Inflammatory macrophage treated with lipopolysaccharide for 4 hours (primary cell): ENCODE measurements around the gene GLT1D1.
A peak's percentile ranks its signal among the peaks of the same experiment; 100 is the strongest.
"Not testable (repeated sequence)": the region's sequence is repeated elsewhere in the genome, so short reads cannot be mapped to it uniquely, and the experiment has no call there.

Experiments used
- DNase-seq: peaks from one replicate; pipeline ENCODE4 v3.0.0-alpha.2; 2020

GLT1D1 gene

DNA sequence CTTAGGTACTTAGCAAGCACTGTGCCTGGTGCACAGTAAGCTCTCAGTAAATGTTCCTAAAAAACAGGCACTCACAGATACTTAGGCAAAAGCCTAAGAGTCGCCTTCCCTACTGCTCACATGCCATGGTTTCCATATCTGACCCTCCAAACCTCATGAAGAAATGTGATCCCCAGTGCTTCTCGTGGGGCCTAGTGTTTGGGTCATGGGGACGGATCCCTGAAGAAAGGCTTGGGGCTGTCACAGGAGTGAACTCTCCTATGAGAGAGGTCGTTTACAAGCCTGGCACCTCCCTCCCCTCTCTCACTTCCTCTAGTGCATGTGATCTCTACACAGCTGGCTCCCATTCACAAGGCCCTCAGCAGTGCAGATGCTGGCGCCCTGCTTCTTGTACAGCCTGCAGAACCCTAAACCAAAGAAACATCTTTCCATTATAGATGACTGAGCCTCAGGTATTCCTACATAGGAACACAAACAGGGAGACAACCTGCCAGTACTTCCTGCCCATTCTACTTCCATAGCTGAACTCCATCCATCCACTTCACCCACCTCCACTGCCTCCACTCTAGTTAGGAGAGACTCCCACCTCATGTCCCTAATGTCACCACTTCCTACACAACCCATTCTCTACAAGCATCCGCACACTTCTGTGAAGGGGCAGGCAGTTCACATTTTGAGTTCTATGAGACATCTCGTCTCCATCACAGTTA lies 32.4 kb upstream of the GLT1D1 start:
- peak; percentile 93 for DNase-seq

DNA sequence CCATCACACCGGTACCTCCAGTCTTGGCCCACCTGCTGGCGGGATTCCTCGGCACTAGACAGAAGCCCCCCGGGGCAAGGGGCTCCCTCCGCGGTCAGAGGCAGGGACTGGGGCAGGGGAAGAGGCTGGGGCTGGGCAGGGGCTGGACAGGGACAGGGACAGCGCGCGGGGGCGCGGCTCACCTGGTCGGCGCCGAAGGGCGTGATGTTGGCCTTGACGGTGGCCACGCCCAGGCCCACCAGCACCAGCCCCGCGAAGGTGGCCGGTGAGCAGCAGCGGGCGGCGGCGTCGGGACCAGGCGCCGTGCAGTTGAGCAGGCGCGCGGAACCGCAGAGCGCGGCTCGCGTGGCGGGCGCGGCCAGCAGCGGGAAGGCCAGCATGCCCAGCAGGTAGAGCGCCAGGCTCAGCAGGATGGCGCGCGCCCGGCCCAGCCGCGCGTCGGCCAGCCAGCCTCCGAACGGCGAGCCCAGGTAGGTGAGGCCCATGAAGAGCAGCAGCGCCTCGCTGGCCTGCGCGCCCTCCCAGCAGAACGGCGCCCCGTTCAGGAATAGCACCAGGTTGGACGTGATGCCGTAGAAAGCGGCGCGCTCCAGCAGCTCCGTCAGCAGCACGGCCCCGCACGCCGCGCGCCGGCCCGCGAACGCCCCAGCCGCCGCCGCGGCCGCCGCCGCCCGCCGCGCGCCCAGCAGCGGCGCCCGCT lies 29.9 kb upstream of the GLT1D1 start:
- no peak for DNase-seq

DNA sequence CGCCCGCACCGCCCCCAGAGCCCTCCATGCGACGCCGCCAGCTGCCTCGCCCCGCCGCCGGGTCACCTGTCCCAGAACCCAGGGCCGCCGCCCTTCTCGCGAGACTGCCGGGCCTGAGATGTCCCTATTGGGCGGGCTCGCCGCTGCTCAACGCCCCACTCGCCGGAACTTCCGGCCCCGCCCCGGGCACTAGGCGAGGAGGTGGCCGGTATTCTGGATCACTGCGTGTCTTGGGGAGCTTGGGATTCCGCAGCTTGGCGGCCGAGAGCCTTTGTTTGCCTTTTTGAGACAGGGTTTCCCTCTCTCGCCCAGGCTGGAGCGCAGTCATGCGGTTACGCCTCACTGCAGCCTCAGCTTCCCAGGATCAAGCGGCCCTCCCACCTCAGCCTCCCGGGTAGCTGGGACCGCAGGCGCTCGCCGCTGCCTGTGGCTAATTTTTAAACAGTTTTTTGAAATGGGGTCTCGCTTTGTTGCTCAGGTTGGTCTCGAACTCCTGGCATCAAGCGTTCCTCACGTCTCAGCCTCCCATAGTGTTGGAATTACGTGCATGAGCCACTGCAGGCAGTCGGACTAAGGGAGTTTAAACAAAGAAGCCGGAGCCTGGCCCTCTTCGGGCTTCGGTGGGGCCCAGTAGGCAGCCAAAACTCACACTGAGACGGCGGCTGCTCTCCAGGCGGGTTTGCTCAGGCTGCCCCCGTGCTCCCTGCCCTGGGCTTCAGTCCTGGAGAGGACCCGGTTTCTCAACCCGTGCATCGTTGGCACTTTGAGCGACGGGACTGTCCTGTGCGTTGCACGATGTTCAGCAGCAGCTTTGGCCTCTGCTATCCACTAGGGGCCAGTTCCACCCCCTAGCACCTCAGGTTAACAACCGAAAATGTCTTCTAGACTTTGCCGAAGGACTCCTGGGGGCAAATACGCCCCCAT lies 29.1 kb upstream of the GLT1D1 start, which contains the start of gene SLC15A4:
Gene SLC15A4 (minus strand): TSS at position 43 of the 924 bp plus-strand sequence. CDS start 15 bp downstream, at position 28.
- peak; percentile 97 for DNase-seq

DNA sequence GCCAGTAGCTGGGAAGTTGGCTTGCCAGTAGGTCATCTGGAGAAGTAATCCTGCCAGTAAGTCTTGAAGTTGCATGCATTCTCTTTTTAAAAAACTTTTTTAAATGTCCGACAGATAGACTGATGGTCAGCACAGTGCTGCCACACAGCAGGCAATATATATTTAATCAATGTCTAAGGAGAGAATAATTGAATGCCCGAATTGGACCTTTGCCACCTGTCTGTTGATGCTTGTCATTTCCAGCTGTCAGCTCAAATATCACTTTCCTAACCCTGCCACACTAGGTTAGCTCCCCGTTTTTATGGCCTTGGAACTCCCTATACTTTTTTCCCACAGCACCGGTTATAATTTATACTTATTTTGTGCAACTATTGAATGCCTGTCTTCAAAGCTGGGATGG lies 27.4 kb upstream of the GLT1D1 start:
- no peak for DNase-seq

DNA sequence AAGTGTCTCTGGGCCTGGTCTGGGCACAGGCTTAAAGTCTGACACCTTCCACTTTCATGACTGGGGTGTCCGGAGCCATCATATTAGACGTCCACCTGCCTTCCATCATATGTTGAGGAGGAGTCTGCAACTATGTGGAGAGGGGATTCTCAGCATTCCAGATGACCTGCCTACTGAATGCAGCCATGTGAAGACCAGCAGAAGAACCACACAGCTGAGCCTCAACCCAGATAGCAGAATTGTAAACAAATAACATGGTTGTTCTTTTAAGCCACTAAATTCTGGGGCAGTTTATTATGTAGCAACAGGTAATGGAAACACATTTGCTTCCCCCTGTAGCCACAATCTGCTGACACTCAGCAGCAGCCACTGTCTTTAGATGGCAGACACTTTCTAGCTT lies 25.6 kb upstream of the GLT1D1 start:
- DNase-seq, result no peak

DNA sequence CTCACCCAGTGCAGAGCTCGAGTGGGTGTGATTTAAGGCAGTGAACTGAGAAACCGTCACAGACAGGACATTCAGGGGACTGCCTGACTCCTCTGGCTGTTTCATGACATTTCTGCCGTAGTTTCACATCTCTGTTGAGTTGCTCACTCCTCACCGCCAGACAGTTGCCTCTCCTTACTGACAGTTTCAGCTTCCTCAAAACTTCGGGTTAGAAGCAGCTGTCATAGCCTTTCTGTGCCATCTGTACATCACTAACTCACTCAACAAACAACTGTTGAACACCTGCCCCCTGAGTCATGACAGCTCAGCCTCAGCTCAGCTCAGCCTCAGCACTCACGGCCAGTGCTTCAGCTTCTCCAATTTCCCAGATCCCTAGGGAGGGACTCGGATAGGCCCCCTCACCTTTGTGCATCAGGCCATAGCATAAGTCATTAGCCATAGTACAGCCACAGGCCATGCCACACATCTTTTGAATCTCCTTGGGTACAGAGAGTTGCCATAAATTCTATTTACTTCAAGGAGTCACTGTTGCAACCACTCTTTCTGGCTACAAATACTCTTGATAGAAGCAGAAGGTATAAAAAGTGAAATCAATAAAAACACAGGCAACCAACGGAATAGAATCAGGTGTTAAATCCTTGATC lies 23.3 kb upstream of the GLT1D1 start:
- peak; percentile 96 for DNase-seq

DNA sequence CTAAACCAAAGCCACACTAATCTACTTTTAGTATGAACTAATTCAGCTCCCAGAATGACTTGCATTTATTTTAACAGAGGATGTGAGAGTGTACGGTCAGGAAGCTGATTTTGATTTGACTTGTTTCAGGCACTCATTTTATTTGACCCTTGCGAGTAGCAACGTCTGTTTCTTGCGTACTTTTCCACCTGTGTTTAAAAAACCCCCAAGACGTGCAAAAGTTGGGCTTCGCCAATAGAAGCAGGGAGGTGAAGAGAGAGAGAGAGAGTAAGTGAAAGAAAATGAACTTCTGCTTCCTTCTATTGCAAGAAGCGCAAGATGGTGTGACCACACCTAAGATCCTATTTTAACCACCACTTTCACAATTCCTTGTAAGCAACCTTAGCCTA lies 22.8 kb upstream of the GLT1D1 start:
- peak; percentile 80 for DNase-seq

DNA sequence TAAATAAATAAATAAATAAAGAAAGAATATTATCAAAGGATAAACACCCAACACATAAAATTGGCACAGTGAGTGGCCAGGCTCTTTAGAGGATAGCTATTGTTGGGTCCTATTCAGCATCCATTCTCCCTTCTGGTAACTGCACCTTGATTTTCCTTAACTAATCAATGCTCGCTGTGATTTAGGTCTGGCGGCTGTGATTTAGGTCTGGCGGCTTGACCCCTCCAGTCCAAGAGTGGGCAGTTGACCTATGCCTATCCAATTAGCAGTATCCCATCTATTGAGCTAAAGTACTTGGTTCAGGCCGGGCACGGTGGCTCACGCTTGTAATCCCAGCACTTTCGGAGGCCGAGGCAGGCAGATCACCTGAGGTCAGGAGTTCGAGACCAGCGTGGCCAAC lies 19.9 kb upstream of the GLT1D1 start:
- DNase-seq, result no peak

DNA sequence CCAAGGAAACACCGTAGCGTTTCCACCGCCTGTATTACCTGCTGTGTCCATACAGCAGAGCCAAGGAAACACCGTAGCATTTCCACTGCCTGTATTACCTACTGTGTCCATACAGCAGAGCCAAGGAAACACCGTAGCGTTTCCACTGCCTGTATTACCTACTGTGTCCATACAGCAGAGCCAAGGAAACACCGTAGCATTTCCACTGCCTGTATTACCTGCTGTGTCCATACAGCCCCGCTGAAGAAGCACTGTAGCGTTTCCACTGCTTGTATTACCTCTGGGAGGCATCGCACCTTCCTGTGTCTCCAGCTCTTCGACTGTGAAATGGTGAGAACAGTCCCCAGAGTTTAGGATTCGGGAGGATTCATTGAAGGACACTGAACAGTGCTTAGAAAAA lies 13.4 kb upstream of the GLT1D1 start:
- DNase-seq, result not testable (repeated sequence)

DNA sequence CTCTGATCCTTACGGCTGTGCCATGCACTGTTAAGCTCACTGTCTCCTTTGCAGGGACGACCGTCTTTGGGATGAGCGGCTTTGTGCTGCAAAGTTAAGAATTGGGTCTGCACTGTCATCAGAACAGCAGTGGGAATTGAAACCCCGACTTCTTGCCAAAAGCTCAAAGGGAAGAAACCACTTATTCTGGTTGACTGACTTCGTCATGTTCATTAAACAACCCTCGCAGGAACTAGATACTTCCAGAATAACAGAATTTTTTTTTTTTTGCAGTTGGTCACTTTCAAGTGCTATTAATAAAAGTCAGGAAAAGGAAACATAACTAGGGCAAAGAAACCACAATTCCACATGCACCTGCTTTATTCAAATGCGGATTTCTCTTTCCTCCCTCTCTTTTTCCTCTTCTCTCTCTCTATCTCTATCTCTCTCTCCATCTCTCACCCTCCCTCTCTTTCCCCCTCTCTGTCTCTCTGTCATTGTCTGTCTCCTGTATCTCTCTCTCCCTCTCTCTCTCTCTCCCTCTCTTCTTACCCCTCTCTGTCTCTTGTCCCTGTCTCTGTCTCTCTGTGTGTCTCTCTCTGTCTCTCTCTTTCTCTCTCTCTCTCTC lies 12.3 kb upstream of the GLT1D1 start:
- DNase-seq, result peak; percentile 72

DNA sequence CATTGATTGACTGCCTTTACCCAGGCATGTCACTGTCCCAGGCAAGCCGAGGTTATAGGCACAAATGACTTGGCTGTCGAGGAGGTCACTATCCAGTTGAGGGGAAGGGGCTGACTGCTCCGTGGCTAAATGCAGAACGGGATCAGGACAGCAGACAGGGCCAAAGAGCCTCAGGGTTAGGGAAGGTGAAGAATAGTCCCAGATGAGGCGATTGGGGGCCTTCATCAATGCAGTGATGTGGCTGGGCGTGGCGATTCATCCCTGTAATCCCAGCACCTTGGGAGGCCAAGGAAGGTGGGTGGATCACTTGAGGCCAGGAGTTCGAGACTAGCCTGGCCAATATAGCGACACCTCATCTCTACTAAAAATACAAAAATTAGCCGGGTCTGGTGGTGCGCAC lies 10.7 kb upstream of the GLT1D1 start:
- DNase-seq, result no peak

DNA sequence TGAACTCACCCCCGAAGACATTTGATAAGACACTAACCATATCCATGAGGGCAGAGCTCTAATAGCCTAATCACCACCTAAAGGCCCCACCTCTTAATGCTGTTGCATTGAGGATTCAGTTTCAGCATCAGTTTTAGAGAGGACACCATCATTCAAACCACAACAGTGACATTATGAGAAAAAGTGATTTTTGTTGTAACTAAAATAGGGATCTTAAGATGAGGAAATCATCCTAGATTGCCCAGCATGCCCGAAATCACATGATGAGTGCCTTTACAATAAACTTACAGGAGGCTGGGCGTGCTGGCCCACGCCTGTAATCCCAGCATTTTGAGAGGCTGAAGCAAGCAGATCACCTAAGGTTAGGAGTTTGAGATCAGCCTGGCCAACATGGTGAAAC lies 9.7 kb upstream of the GLT1D1 start:
- DNase-seq, result peak; percentile 89

DNA sequence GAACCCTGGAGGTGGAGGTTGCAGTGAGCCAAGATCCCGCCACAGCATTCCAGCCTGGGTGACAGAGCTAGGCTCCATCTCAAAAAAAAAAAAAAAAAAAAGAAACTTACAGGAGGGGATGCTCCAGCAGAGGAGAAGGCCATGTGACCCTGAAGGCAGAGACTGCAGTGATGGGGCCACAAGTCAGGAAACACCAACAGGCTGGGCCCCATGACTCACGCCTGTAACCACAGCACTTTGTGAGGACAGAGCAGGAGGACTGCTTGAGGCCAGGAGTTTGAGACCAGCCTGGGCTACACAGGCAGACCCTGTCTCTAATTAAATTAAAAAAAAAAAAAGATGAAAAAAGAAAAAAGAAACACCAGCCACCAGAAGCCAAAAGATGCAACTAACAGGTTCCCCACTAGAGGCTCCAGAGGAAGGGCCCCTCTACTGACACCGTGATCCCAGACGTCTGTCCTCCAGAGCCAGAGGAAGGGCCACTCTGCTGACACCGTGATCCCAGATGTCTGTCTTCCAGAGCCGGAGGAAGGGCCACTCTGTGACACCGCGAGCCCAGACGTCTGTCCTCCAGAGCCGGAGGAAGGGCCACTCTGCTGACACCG lies 9.1 kb upstream of the GLT1D1 start:
- DNase-seq, result peak; percentile 84

DNA sequence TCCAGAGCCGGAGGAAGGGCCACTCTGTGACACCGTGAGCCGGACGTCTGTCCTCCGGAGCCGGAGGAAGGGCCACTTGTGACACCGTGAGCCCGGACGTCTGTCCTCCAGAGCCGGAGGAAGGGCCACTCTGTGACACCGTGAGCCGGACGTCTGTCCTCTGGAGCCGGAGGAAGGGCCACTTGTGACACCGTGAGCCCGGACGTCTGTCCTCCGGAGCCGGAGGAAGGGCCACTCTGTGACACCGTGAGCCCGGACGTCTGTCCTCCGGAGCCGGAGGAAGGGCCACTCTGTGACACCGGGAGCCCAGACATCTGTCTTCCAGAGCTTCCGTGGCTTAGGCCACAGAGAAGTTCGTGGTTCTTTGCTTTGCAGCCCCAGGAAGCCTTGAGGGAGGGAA lies 6.6 kb upstream of the GLT1D1 start:
- not testable (repeated sequence) for DNase-seq

DNA sequence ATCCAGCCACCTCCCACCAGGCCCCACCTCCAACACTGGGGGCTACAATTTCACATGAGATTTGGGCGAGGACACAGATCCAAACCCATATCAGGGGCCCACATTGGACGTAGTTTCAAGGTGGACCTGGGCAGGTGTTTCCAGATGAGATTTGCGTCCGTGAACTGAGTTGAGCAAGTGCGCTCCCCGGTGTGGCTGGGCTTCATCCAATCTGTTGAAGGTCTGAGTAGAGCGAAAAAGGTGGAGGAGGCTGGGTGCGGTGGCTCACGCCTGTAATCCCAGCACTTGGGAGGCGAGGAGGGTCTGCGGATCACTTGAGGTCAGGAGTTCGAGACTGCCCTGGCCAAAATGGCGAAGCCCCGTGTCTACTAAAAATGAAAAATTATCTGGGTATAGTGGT lies 4.9 kb upstream of the GLT1D1 start:
- no peak for DNase-seq

DNA sequence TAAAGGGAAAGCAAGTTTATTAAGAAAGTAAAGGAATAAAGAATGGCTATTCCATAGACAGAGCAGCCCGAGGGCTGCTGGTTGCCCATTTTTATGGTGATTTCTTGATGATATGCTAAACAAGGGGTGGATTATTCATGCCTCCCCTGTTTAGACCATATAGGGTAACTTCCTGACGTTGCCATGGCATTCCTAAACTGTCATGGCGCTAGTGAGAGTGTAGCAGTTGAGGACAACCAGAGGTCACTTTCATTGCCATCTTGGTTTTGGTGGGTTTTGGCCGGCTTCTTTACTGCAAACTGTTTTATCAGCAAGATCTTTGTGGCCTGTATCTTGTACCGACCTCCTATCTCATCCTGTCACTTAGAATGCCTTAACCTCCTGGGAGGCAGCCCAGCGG lies 3.5 kb upstream of the GLT1D1 start:
- DNase-seq, result not testable (repeated sequence)

DNA sequence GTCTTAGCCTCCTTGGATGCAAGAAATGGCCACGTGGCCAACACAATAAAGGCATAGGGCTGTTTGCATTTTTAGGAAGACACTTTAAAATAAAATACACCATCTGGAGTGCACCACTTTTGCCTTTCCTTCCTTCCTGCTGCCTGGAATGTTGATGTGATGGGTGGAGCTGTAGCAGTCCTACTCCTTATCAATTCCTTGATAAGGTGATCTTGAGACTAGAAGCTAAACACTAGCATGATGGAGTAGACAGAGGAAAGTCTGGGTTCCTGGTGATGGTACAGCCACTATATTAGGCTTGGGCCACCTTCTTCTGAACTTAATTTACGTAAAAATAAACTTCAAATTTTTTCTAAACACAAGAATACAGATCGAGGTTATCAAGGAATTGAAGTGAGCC lies 2.9 kb upstream of the GLT1D1 start:
- DNase-seq, result no peak

DNA sequence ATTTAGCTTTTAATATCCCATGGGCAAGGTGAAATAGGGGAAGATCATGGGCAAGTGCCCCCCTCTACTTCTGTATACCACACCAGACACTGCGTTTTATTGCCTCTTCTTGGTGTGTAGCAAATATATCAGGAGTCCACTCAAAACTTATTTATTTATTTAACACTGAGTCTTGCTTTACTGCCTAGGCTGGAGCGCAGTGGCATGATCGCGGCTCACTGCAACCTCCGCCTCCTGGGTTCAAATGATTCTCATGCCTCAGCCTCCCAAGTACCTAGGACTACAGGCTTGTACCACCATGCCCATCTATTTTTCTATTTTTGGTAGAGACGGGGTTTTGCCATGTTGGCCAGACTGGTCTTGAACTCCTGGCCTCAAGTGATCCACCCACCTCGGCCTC lies 1.8 kb upstream of the GLT1D1 start:
- not testable (repeated sequence) for DNase-seq

DNA sequence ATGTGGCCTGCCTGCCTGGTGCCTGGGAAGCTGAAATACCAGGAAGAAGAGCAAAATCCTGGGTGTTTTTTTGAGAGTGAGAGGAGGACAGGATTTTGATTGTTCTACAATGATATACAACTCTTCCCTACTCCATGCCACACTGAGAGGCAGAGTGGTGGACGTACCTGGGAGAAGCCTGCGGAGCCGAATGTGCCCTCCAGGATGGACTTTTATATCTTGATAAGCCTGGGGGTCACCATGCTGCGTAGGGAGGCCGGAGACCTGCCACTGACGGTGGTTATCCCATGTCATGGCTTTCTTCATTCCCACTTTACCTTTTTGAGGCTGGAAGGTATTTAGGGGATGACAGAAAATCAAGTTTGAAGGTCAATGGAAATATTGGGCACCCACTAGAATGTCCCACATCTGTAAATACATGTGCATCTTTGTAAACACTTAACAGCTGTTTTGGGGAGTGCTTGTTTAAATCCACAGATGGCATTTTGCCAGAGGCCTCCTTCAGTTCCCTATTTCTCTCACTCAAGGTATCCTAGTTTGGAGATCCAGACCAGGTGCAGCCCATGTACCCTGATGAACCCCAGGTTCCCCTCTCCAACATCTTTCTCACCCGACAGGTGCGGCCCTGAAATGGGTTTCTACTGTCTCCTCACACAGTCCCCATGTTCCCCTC lies 1.1 kb upstream of the GLT1D1 start:
- no peak for DNase-seq

DNA sequence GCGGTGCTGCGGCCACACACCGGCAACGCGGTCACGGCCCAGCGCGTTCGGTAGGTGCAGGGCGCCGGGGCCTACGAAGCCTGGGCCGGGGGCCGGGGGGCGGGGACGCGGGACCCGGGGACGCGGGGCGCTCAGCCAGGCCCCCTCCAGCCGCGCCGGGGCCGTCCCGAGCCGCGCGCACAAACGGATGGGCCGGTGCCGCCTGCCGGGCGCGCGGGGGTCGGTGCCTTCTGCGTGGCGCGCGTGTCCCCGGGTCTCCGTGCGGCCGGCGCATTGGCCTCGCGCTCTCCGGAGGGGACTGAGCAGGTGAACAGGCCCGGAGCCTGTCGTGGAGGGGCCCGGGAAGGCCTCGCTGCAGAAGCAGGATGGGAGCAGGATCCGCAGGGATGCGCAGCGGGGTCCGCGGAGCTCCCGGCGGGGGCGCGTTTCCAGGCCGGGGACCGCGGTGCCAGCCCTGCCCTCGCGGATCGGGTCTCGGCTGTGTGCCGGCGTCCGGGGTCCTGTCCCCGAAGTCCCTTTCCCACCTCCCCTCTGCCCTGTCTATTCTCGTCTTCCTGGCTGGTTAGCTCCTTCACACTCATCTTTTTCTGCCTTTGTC lies 421 bp downstream of the GLT1D1 start:
- no peak for DNase-seq
